Fibroblast of skin of left quadriceps (primary cell): ENCODE measurements around the gene NXNL1.

Experiments
- DNase-seq, 2 experiments: peaks; one replicate each; pipeline ENCODE4 v3.0.0-alpha.2; 2013; ENCODE audit warnings: low read depth in 2 of 2

The NXNL1 gene

DNA sequence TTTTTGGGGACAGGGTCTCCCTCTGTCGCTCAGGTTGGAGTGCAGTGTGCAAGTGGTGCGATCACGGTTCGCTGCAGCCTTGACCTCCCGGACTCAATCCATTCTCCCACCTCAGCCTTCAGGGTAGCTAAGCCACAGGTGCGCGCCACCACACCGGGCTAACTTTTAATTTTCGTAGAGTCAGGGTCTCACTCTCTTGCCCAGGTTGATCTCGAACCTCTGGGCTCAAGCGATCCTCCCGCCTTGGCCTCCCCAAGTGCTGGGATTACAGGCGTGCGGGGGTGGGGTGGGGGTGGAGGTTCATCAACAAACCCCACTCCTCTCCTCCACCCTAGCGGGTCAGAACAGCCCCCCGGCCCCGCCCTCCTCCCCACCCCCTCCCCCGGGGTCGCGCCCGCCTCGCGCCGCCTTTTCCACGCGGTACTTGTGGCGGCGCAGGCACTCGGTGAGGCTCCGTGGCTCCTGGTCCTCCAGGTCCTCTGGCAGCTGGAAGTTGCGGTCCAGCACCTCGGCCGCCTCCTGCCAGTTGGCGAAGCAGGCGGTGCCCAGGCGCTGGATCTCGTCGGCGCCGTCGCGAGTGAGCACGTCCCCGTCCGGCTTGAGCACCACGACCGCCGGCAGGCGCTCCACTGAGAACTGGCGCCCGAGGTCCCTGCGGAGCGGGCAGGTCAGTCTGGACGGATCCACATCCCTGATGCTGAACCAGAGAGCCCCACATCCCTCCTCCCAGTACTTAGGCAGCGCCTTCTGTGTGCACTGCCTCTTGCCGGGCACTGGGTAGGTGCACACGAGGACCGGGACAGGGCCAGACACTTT lies 5.2 kb downstream of the NXNL1 start:
- no peak for DNase-seq

DNA sequence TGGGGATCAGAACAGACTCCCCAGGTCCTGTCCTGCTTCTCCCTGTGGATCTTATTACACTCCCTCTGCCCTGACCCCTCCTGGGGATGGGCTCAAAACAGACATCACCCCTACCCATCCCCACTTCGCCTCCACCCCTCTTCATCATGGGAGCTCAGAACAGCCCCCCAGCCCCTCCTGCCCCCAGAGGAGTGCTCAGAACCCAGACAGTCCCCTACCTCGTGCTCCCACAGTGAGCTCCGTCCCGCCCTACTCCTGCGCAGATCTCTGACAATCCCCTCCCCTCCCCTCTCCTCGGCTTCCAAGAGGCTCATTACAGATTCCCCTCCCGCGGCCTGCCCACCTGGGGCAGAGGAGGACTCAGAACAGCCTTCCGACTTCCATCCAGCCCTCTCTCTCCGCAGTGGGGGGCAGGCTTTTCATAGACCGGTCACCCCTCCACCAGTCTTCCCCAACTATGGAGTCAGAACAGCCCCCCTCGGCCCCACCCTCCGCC lies 6.1 kb downstream of the NXNL1 start:
- DNase-seq = no peak

- no peak for DNase-seq
Measured at GRCh38 chr19:17451820-17452219, 8.9 kb downstream of the NXNL1 start.

GRCh38 chr19:17450264-17451075 lies 10.3 kb downstream of the NXNL1 start:
- no peak for DNase-seq

DNA sequence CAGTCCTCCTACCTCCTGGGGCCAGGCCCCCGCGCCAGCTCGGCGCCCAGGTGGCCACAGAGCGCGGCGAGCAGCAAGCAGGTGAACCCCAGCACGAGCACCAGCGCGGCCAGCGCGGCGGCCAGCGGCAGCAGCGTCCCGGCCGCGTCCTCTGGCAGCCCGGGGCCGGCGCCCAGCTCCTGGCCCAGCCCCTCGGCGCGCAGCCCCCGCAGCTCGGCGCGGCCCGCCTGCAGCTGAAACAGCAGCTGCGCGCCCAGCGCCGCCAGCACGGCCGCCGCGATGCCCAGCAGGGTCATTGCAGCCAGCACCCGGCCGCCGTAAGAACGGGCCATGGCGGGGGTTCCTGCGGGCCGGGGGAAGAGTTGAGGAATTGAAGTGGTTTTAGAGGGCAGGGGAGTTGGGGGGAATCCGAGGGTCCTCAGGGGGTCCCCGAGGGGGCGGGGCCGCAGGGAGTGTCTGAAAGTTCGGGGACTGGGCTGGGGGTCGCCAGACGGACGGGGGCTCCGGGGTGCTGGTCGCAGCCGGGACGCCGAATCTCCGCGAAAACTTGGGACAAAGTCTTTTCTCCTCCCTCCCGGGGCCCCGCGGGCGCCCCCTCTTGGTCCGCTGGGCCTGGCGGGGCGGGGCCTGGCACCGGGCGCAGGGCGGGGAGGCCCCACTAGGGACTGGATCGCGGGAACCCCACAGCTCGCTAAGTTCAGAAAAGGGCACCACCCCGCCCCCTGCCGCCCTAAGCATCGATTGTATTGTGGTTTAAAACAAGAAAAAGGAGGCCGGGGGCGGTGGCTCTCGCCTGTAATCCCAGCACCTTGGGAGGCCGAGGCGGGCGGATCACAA lies 12.4 kb downstream of the NXNL1 start, which contains the start of gene TMEM221:
Gene TMEM221 (minus strand): TSS at position 538 of the 837 bp plus-strand sequence. CDS start 206 bp downstream, at position 332.
- no peak for DNase-seq

DNA sequence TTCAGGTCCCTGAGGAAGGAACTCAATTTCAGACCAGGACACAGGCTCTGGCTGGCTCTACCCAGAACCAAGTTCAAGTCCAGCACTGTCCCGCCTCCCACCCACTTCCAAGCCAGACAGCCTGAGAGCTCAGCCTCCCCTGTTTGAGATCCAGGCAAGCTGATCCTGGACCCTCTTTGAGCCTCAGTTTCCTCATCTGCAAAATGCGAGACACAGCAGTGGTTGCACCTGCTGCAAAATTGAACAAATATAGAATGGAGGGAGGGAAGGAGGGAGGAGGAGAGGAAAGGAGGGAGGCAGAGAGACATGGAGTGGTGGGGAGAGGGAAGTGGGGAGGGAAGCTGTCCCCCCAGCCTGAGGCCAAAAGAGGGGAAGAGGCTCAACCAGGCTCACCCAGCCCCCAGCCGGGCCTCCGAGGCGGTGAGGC lies 13.0 kb downstream of the NXNL1 start:
- no peak for DNase-seq

GRCh38 chr19:17445526-17446165 lies 15.1 kb downstream of the NXNL1 start:
- DNase-seq = no peak

DNA sequence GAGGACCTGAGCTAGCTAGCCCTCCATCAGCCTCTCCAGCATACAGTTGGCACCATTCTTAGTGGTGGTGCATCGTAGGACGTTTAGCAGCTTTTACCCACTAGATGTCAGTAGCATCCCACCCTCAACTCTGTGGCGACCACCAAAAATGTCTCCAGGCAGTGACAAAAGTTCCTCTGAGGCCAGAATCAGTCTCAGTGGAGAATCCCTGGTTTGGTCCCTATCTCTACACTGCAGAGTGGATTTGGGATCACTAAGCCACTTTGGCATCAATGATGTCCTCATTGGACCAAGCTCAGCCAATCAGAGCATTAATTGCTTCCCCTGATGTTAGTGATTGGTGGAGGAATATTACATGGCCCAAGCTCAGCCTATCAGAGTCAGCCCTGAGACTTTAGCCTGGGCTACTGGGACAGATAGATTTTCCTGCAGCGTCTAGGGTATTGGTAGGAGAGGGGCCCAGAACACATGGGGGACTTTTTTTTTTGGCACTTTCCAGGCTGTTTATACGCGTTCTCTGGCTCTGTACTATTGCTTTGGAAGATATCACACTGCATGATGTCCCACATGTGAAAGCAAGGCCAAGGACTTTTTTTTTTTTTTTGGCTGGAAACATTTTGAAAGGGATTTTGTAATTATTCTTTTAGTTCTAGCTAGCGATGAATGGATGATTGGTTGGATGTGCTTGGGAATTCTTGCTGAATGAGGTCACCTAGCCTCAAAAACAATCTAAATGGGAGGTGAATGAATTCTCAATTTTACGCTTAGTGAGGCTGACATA lies 19.3 kb downstream of the NXNL1 start:
- peak in 1 of 2 experiments; percentile 7 for DNase-seq

DNA sequence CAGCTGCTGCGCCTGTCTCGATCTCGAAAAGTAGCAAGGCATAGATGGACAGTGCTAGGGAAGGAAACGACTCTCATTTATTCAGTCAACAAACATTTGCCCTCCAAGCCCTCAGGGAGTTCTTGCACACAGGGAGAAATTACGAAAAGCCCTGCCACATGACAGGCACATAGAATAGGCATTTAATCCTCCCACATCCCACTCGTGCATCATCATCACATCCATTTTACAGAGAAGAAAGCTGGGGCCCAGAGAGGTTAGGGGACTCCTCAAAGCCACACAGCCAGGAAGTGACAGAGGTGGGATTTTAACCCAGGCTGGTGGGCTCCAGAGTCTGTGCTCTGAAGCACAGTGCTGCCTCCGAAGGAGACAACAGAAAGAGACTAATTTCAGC lies 23.9 kb downstream of the NXNL1 start:
- no peak for DNase-seq

- no peak for DNase-seq
Measured at GRCh38 chr19:17436094-17436873, 24.4 kb downstream of the NXNL1 start.

DNA sequence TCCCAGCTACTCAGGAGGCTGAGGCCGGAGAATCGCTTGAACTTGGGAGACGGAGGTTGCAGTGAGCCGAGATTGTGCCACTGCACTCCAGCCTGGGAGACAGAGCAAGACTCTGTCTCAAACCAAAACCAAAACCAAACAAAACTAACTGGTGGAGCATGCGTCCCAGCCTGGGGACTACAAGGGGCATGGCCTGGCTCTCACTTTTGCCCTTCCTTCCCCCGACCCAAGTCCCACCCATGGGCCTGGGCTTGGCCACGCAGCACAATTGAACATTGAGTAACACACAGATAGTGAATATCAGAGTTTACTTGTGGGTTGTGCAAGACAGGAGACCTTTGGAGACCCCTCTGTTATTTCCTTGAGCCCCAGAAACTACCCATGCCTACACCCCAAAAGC lies 25.5 kb downstream of the NXNL1 start:
- no peak for DNase-seq

GRCh38 chr19:17431417-17431816 lies 29.3 kb downstream of the NXNL1 start:
- no peak for DNase-seq

GRCh38 chr19:17429641-17430113 lies 31.0 kb downstream of the NXNL1 start:
- no peak for DNase-seq

DNA sequence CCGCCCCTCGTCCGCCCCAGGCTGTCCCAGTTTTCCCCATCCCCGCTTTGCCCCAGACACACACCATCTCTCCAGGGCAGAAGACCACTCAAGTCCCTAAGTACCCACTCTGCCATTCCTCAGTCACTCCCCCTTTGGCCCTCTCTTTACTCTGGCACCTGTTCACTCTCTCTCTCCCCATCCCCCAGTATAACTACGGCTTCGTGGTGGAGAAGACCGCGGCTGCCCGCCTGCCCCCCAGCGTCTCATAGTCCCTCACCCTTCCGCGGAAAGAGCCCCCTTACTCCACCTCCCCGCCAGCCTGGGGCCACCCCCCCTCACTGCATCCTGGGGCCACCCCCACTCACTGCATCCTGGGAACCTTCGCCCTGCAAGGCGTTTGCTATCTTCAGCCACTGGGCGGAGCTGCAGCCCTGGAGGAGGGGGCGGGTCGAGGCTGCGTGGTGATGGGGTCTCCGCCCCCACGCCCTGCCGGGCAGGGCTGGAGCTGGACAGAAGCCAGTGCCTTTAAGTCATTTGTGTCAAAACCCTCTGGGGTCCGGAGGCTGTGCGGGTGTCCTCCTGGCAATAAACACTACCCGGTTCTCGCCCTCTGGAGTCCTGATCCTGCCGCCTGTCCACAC lies 35.9 kb downstream of the NXNL1 start:
- DNase-seq = no peak

GRCh38 chr19:17423429-17424208 lies 37.1 kb downstream of the NXNL1 start:
- DNase-seq = no peak

DNA sequence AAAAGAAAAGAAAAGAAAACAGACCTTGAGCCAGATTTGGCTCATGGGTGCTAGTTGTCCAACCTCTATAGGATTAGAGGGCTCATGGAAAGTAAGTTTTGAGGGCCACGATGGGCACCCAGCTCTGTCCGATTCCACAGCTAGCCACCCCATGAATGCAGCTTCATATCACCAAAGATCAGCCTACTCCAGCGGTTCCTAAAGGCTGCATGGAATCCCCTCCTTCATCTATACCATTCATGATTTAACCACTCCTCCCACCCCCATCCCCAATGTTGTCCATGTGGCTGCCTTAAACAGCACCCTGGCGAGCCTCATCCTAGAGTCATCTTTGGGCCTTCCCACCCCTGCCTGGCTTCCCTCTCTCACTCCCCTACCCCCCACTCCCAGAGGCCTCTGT lies 38.8 kb downstream of the NXNL1 start:
- DNase-seq = no peak

DNA sequence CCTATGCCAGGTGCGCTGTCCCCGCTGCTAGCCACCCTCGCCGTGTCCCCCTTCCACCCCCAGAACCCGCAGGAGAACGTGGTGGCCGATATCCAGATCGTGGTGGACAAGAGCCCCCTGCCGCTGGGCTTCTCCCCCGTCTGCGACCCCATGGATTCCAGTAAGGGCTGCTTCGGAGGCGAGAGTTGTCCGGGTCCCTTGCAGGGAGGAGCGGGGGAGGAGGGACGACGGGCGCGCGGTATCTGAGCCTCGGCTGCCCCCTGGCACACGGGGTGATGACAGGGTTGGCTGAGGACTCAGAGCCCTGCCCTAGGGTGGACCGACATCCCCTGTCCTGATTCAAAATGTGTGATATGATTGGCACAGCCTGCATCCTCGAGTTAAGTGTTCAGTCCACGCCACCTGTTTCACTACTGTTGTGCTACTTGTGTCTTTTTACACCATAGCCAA lies 40.2 kb downstream of the NXNL1 start:
- no peak for DNase-seq
